ENCODE results near the gene PRODH2.

PRODH2 gene

GRCh38 chr19:35812220-35813042, at the start of gene PRODH2:
TSS of gene PRODH2 (minus strand) at chr19:35812845. CDS start at chr19:35812805, 40 bp downstream.
- no peak for DNase-seq

- DNase-seq = no peak
Measured at GRCh38 chr19:35861640-35862160, 49.1 kb upstream of the PRODH2 start.

- no peak for DNase-seq
Measured at GRCh38 chr19:35860818-35861639, 48.4 kb upstream of the PRODH2 start.

- no peak for DNase-seq
Measured at GRCh38 chr19:35860436-35860817, 47.8 kb upstream of the PRODH2 start.

- no peak for DNase-seq
Measured at GRCh38 chr19:35859414-35859813, 46.8 kb upstream of the PRODH2 start.

GRCh38 chr19:35858311-35858710, 45.7 kb upstream of the PRODH2 start:
- DNase-seq = no peak

- DNase-seq = peak; percentile 78
Measured at GRCh38 chr19:35856546-35857149, 44.0 kb upstream of the PRODH2 start, which contains the start of gene KIRREL2. TSS of gene KIRREL2 (plus strand) at chr19:35856911. CDS start at chr19:35857120, 209 bp downstream.

- DNase-seq = no peak
Measured at GRCh38 chr19:35853038-35853756, 40.6 kb upstream of the PRODH2 start.

- no peak for DNase-seq
Measured at GRCh38 chr19:35852029-35852780, 39.6 kb upstream of the PRODH2 start, which contains the start of gene NPHS1. TSS of gene NPHS1 (minus strand) at chr19:35852504. CDS start at chr19:35851837, 667 bp downstream.

- no peak for DNase-seq
Measured at GRCh38 chr19:35851213-35852028, 38.8 kb upstream of the PRODH2 start.

- no peak for DNase-seq
Measured at GRCh38 chr19:35848919-35849505, 36.4 kb upstream of the PRODH2 start.

- no peak for DNase-seq
Measured at GRCh38 chr19:35848486-35848885, 35.8 kb upstream of the PRODH2 start.

GRCh38 chr19:35847911-35848310, 35.3 kb upstream of the PRODH2 start:
- no peak for DNase-seq

- DNase-seq = no peak
Measured at GRCh38 chr19:35846038-35846668, 33.5 kb upstream of the PRODH2 start.

GRCh38 chr19:35845215-35846037, 32.8 kb upstream of the PRODH2 start:
- no peak for DNase-seq

GRCh38 chr19:35844482-35845214, 32.0 kb upstream of the PRODH2 start:
- DNase-seq = no peak

GRCh38 chr19:35843676-35844481, 31.2 kb upstream of the PRODH2 start:
- no peak for DNase-seq

Data from activated CD8-positive, alpha-beta memory T cell treated with anti-CD3 and anti-CD28 coated beads for 24 hours (primary cell).